H4 (cell line): ENCODE measurements around the gene ADISSP. TPM values are rescaled to one million over a fixed set of nuclear protein-coding genes. Genes with fewer than 3 reads are reported as not detected.

Experiments
- DNase-seq: peaks from one replicate; pipeline ENCODE4 v3.0.0-alpha.2; 2015; ENCODE audit warnings: low spot score
- total RNA-seq: library from RNA; depleted of rRNA; stranded (reverse); fragments of >200 nt; shearing (Covaris generic); gene quantifications from 2 replicates; pipeline ENCODE4 v1.2.3, GENCODE V29; 2014

Gene ADISSP
- total RNA-seq, 1 experiment from 2014 or later = 38.3 TPM

DNA sequence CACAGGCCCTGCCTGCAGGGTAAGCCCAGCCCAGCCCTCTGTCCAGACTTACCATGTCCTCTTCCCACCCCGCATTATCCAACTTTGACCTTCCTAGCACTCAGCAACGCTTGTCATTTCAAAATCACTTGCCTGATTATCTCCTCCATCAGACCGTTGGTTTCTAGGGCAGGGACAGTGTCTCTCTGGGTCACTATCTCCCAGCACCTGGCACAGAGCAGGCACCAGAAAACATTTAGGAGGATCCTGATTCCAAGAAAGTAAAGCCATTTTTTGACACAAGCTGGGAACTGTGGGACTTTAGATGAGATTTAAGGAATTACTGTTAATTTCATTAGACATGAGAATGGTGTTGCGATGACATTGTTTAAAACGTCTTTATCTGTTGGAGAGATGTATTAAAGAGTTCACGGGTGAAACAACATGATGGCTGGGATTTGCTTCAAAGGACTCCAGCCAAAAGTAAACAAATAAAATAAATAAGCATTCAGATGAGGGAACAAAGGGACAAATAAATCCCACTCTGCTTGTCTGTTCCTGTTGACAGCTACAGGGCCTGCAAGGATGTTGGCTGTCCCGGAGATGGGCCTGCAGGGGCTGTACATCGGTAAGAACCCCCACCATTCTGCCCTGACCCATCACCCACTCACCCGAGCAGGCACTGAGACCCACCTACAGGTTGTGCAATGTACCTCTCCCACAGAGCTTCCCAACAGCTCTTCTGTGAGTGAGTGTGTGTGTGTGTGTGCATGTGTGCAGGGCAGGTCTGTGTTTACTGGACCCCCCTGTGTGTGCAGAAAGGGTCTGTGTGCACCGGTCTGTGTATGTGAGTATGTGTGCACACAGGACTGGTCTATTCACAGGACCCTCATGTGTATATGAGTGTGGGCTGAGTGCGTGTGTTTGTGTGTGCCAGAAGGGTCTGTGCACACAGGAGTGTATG is 29.2 kb downstream of the ADISSP start:
- DNase-seq = no peak

GRCh38 chr20:3735768-3736167 is 31.8 kb downstream of the ADISSP start:
- no peak for DNase-seq

DNA sequence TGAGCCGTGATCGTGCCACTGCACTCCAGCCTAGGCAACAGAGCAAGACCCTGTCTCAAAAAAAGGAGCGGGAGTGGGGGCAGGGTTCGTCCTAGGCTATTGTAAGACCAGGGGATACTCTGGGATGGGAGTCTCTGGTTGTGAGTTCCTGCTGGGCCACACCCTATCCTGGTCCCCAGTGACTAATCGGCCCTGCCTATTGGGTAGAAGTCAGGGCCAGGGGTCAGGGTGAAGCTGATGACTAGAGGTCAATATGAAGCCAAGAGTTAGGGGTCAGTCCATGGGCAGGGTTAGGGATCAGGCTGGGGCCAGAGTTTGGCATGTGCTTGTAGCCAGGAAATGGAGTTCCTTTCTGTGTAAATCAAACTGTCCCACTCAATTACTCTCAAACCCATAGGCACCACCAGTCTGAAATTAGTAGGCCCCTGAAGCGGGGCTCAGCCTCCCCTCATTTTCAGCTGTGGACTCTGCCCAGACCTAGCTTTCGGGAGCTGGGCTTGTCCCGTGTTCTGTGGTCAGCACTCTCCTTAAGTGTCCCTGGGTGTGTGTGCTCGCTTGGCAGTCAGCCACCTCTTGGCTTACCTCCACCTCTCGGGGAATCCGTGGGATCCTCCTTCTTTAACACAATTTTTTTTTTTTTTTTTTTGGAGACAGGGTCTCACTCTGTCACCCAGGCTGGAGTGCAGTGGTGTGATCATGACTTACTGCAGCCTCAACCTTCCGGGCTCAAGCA is 33.3 kb downstream of the ADISSP start:
- DNase-seq = no peak

DNA sequence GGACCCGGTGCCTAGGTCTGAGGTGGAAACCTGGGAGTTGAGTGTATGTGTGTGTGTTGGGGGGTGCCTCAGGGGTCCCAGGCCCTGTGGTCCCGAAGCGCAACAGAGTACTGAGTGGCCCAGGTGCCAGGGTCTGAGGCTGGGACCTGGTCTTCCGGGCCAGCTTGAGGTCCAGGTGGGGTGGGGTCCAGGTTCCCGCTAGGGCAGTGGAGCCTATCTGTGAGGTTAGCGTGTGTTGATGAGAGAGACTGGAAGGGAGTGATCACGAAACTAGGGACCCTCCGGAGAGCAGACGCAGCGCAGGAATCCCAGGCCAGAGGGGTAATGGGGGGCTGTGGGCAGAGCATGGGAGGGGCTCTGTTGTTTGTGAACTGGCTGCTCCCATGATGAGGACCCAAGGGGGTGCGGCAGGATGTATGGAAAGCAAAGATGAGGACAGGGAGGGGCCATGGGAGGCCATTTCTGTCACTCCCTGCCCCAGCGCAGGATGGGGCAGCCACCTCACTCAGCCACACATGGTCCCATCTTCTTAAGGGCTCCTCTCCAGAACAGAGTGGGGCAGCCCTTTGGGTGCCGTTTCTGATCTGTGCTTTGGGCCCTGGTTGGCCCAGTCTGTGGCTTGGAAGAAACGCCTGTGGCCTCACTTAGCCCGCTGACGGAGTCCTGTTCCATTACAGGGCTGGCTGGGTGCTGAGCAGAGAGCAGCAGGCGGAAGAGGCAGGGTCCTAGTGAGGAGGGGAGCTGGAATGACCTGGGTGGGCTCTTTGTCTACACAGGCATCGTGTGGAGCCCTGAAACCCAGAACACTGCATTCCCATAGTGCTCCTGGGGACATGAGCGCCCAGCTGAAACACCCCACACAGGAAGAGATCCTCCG is 34.2 kb downstream of the ADISSP start:
- no peak for DNase-seq

DNA sequence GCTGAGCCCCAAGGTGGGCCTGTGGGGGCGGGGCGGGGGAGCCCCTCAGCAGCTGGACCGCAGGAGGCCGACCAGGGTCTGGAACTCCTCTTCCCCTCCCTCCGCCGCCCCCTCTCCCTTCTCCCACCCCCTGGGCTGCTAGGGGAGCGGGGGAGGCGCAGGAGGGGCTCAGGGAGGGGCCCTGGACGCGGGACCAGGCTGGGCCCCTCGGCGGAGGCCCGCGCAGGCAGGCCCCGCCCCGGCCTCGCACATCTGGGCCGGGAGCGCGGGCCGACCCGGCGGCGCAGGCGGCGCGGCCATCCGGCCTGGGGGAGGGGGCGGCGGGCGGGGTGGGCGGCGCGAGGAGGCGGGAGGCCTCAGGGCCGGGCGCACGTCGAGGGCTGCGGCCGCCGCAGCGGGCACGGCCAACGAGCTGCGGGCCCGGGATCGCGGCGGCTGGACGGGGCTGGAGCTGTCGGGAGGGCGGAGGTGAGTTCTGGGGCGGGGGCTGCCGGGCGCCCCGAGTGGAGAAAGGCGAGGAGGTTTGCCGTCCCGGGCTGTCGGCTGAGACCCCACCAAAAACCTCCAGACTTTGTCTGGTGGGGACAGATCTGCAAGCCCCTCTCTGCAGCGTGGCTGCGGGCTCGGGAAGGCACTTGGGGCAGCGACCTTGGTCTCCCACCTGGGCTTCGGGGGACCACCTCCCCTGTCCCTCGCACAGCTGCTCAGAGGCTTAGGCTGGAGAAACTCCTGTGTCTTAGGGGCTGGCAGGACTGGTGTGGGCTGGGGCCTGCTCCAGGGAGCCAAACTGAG is 35.0 kb downstream of the ADISSP start, which contains the start of gene HSPA12B:
HSPA12B (plus strand) TSS at position 359 of the 792 bp plus-strand sequence. CDS start 5,990 bp downstream, outside the sequence.
- no peak for DNase-seq

DNA sequence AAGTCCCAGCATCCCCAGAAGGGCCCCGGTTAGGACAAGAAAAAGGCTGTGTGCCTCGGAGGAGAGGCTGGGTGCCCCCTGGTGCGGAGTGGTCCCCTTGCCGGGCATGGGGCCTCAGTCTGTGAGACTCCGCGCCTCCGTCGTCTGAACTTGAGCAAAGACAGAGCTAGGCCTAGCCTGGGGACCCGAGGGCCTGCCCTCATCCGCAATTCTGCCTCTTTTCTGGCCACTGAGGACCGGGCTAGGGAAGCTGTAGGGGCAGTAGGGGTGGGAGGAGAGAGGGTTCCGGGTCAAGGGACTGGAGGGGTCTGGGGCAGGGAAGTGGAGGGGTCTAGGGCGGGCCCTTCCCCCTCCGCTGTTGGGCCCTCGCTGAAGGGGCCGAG is 35.6 kb downstream of the ADISSP start:
- no peak for DNase-seq

DNA sequence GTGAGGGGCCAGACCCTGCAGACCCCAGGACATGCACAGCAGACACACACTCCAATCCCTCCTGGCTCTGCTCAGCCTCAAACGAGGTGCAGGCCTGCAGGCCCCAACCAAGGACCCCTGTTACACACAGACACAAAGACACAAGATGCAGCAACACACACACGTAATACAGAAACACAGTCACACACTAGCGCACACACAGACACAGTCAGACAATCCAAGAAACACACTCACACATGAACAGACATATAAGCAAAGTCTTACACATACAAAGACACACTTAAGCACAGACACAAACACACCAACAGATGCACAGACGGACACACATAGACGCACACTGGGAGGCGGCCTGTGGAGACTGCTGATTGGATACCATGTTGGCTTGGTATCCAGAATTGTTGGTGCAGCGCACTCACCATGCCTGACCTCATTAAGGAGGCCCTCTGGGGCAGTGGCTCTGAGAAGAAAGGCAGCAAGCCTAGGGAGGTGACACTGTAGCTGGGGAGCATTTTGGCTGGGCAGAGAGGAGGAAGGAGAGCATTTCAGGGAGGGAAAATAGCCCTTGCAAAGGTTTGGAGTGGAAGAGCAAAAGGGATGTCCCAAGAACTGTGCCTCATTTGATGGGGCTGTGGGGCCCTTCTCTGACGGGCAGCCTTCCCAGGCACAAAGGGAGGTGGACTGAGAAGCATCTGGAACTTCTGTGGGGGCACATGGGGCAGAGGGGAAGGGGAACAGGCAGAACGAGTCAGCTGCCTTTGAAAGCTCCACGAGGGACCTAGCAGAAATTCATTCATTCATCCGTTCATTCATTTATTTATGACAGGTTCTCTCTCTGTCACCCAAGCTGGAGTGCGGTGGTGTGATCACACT is 36.5 kb downstream of the ADISSP start:
- DNase-seq = no peak

- DNase-seq = no peak
Measured at GRCh38 chr20:3729811-3730540, 37.6 kb downstream of the ADISSP start.

DNA sequence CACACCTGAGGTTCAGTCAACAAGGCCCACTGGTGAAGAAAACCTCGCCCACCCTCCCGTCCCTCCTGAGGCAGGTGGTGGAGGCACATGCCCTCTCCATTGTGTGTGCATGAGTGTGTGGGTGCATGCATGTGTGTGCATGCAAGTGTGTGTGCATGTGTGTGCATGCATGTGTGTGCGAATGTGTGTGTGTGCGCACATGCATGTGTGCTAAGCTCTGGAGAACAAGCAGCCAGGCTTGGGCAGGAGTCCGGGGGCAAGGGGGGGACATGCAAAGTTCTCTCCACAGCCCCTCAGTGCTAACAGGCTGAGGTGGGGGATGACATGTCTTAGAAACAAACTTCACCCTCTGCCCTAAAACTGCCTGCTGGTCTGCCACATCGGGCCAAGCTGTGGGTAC is 38.2 kb downstream of the ADISSP start:
- no peak for DNase-seq

- no peak for DNase-seq
Measured at GRCh38 chr20:3728876-3729275, 38.7 kb downstream of the ADISSP start.

- DNase-seq = no peak
Measured at GRCh38 chr20:3728354-3728753, 39.2 kb downstream of the ADISSP start.

- DNase-seq = peak; percentile 37
Measured at GRCh38 chr20:3727401-3728021, 40.0 kb downstream of the ADISSP start.

- no peak for DNase-seq
Measured at GRCh38 chr20:3724356-3724755, 43.2 kb downstream of the ADISSP start.

DNA sequence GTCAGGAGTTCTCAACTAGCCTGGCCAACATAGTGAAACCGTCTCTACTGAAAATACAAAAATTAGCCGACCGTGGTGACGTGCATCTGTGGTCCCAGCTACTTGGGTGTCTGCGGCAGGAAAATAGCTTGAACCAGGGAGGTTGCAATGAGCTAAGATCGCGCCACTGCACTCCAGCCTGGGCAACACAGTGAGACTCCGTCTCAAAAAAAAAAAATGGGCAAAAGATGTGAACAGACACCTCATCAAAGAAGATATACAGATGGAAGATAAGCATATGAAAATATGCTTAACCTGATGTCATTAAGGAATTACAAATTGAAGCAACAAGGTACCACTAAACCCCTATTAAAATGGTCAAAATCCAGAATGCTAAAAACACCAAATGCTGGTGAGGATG is 44.3 kb downstream of the ADISSP start:
- no peak for DNase-seq

GRCh38 chr20:3721912-3722311 is 45.6 kb downstream of the ADISSP start:
- DNase-seq = no peak

GRCh38 chr20:3720626-3721025 is 46.9 kb downstream of the ADISSP start:
- DNase-seq = no peak

- no peak for DNase-seq
Measured at GRCh38 chr20:3720068-3720467, 47.5 kb downstream of the ADISSP start.

GRCh38 chr20:3719046-3719445 is 48.5 kb downstream of the ADISSP start:
- DNase-seq = no peak
